Activated T-cell treated with anti-CD3 and anti-CD28 coated beads for 4 hours (primary cell): ENCODE results near the gene SRGAP2.
"Not testable (repeated sequence)": the region's sequence is repeated elsewhere in the genome, so short reads cannot be mapped to it uniquely, and the experiment has no call there.

Experiments
- DNase-seq: peaks from one replicate; pipeline ENCODE4 v3.0.0-alpha.2; 2020

The SRGAP2 gene

GRCh38 chr1:206252680-206253335 lies 49.5 kb downstream of the SRGAP2 start:
- not testable (repeated sequence) for DNase-seq
